ENCODE data around the gene ITGA5. TPM values are rescaled to one million over a fixed set of nuclear protein-coding genes. Genes with fewer than 3 reads are reported as not detected.
A peak's percentile ranks its signal among the peaks of the same experiment; 100 is the strongest.

The ITGA5 gene
- total and polyA plus RNA-seq, 7 donors = 13.7 to 244 (median 39.7) TPM

GRCh38 chr12:54407183-54407905, 11.7 kb downstream of the ITGA5 start:
- peak in 1 of 2 donors; percentile 42 for DNase-seq
- Histone ChIP-seq H3K27ac (no peak overlapping the region), H3K4me3 (no peak overlapping the region), H3K9me3 (no peaks in the 10 kb centered on the region), H3K27me3 (ENCODE audit: insufficient read depth in 3 of 3, low read length in 2 of 3) (no peaks in the 10 kb centered on the region), H3K4me1 (peaks cover 17% of the 10 kb centered on the region), H3K36me3 (ENCODE audit: insufficient read depth in 1 of 2, low read depth in 1 of 2) (peaks cover 15 to 83% of the 10 kb centered on the region in 2 donors)
- intact Hi-C loops (cut with DNase I) = no loop called here
- ATAC-seq = no peak
- TF ChIP-seq CTCF (IDR thresholded peaks at IDR 0.05) = no peak
- 59 to 67% (median 65%) methylated on average over 5 of the region's 5 CpGs for WGBS, 3 donors

- 91 to 94% (median 93%) methylated on average over 7 of the region's 7 CpGs for WGBS, 3 donors
- DNase-seq (peak in 1 of 2 donors; percentile 32), ATAC-seq (no peak)
- TF ChIP-seq CTCF (IDR thresholded peaks at IDR 0.05) = no peak
- no peak overlapping the region for H3K4me3 ChIP-seq
- no peaks in the 10 kb centered on the region for H3K9me3 ChIP-seq
- no peaks in the 10 kb centered on the region for H3K4me1 ChIP-seq
- intact Hi-C loops (cut with DNase I) = no loop called here
- H3K36me3 ChIP-seq (ENCODE audit: insufficient read depth in 1 of 2, low read depth in 1 of 2) = peaks cover 18 to 98% of the 10 kb centered on the region in 2 donors
- no peaks in the 10 kb centered on the region for H3K27me3 ChIP-seq (ENCODE audit: insufficient read depth in 3 of 3, low read length in 2 of 3)
- H3K27ac ChIP-seq = no peak overlapping the region
These were observed 13.5 kb downstream of the ITGA5 start for GRCh38 chr12:54405573-54405972.

GRCh38 chr12:54405106-54405505, 14.0 kb downstream of the ITGA5 start:
- peaks cover 18 to 98% of the 10 kb centered on the region in 2 donors for H3K36me3 ChIP-seq (ENCODE audit: insufficient read depth in 1 of 2, low read depth in 1 of 2)
- intact Hi-C loops (cut with DNase I) = no loop called here
- no peak for TF ChIP-seq CTCF (IDR thresholded peaks at IDR 0.05)
- H3K27ac ChIP-seq = no peak overlapping the region
- WGBS, 3 donors = 90 to 95% (median 93%) methylated on average over 10 of the region's 10 CpGs
- no peaks in the 10 kb centered on the region for H3K4me1 ChIP-seq
- no peaks in the 10 kb centered on the region for H3K9me3 ChIP-seq
- H3K27me3 ChIP-seq (ENCODE audit: insufficient read depth in 3 of 3, low read length in 2 of 3) = no peaks in the 10 kb centered on the region
- no peak overlapping the region for H3K4me3 ChIP-seq
- ATAC-seq = no peak
- DNase-seq = peak in 1 of 2 donors; percentile 44

- Histone ChIP-seq H3K4me3 (no peak overlapping the region), H3K4me1 (no peaks in the 10 kb centered on the region), H3K36me3 (ENCODE audit: insufficient read depth in 1 of 2, low read depth in 1 of 2) (peaks cover 18 to 97% of the 10 kb centered on the region in 2 donors), H3K27ac (no peak overlapping the region), H3K27me3 (ENCODE audit: insufficient read depth in 3 of 3, low read length in 2 of 3) (no peaks in the 10 kb centered on the region), H3K9me3 (no peaks in the 10 kb centered on the region)
- intact Hi-C loops (cut with DNase I) = no loop called here
- WGBS, 3 donors = 66 to 72% (median 67%) methylated on average over 11 of the region's 11 CpGs
- DNase-seq (peak in 1 of 2 donors; percentile 62), ATAC-seq (peak; percentile 41 to 67 (median 56))
- peak; percentile 93 for TF ChIP-seq CTCF (IDR thresholded peaks at IDR 0.05)
These were observed 14.7 kb downstream of the ITGA5 start for GRCh38 chr12:54404061-54405004.
